K562 (cell line): ENCODE measurements around the gene DCUN1D3. TPM values are rescaled to one million over a fixed set of nuclear protein-coding genes. Genes with fewer than 3 reads are reported as not detected.

Source experiments
- ATF3 ChIP-seq, 2 experiments: fragments of 450-650 bp in 1 of 2; sonication (generic) in 1 of 2; formaldehyde crosslinking in 1 of 2; IDR thresholded peaks in 1 of 2; conservative IDR thresholded peaks in 1 of 2; 2 replicates each; pipeline versions ENCODE4 v1.6.1 to v1.8.1; 2016 to 2023; ENCODE audit warnings: mild to moderate bottlenecking in 2 of 2, moderate library complexity in 2 of 2, inconsistent platforms in 1 of 2, missing genetic modification reagents in 1 of 2
- CAMTA2 ChIP-seq: fragments of 250-450 bp; sonication (Bioruptor Pico); conservative IDR thresholded peaks from 2 replicates; pipeline ENCODE4 v1.5.1; 2022
- CBX3 ChIP-seq, 2 experiments: IDR thresholded peaks; 1 replicate in 1 of 2; 2 replicates in 1 of 2; pipeline ENCODE4 v1.6.1; 2012; ENCODE audit warnings: inconsistent platforms in 2 of 2, low read length in 2 of 2, borderline replicate concordance in 1 of 2, control low read depth in 1 of 2
- CREBBP ChIP-seq: IDR thresholded peaks from one replicate; pipeline ENCODE4 v1.6.1; 2012; ENCODE audit warnings: low read depth, mild to moderate bottlenecking, control low read depth, inconsistent platforms, low read length
- ESRRA ChIP-seq: fragments of 450-650 bp; IDR thresholded peaks from 2 replicates; pipeline ENCODE4 v1.6.1; 2014; ENCODE audit warnings: low read depth, mild to moderate bottlenecking, moderate library complexity, borderline replicate concordance
- FOXK2 ChIP-seq, 2 experiments: fragments of 450-650 bp; IDR thresholded peaks in 1 of 2; conservative IDR thresholded peaks in 1 of 2; 2 replicates each; pipeline ENCODE4 v1.6.1; 2016; ENCODE audit warnings: low read depth in 2 of 2, mild to moderate bottlenecking in 1 of 2
- HEY1 ChIP-seq: fragments of 250-450 bp; sonication (Bioruptor Pico); IDR thresholded peaks from 2 replicates; pipeline ENCODE4 v1.5.0; 2020; ENCODE audit warnings: mild to moderate bottlenecking, moderate library complexity, borderline replicate concordance
- HMG20A ChIP-seq: fragments of 450-650 bp; formaldehyde crosslinking; conservative IDR thresholded peaks from 2 replicates; pipeline ENCODE4 v1.4.0; 2020; ENCODE audit warnings: mild to moderate bottlenecking, mixed read lengths
- ILK ChIP-seq: fragments of 450-650 bp; IDR thresholded peaks from 2 replicates; pipeline ENCODE4 v1.6.1; 2016; ENCODE audit warnings: missing genetic modification characterization, low read depth, mild to moderate bottlenecking, missing compliant biosample characterization, moderate library complexity, borderline replicate concordance
- JUND ChIP-seq, 2 experiments: IDR thresholded peaks; 2 replicates in 1 of 2; 3 replicates in 1 of 2; pipeline ENCODE4 v1.6.1; 2011; ENCODE audit warnings: borderline replicate concordance in 2 of 2, low read depth in 2 of 2, low read length in 2 of 2, improper control_type of control experiment in 1 of 2, missing biosample characterization in 1 of 2, missing genetic modification characterization in 1 of 2, missing genetic modification reagents in 1 of 2
- KLF1 ChIP-seq: fragments of 450-650 bp; IDR thresholded peaks from 2 replicates; pipeline ENCODE4 v1.6.1; 2016; ENCODE audit warnings: missing genetic modification characterization, missing compliant biosample characterization
- KLF10 ChIP-seq: fragments of 250-450 bp; sonication (Bioruptor Pico); IDR thresholded peaks from 2 replicates; pipeline ENCODE4 v1.6.1; 2021; ENCODE audit warnings: matching md5 sums
- MEIS2 ChIP-seq: fragments of 450-650 bp; IDR thresholded peaks from 2 replicates; pipeline ENCODE4 v1.6.1; 2014; ENCODE audit warnings: mild to moderate bottlenecking; ENCODE audit not compliant: partially characterized antibody
- NR4A1 ChIP-seq, 2 experiments: fragments of 250-450 bp in 1 of 2; fragments of 450-650 bp in 1 of 2; sonication (Bioruptor Pico) in 1 of 2; IDR thresholded peaks; 2 replicates each; pipeline versions ENCODE4 v1.4.0 to v1.6.1; 2016 to 2020; ENCODE audit warnings: mild to moderate bottlenecking in 2 of 2, missing compliant biosample characterization in 1 of 2, missing genetic modification characterization in 1 of 2, moderate library complexity in 1 of 2
- PHTF2 ChIP-seq: fragments of 250-450 bp; sonication (Bioruptor Pico); IDR thresholded peaks from 2 replicates; pipeline ENCODE4 v1.5.0; 2021; ENCODE audit warnings: mild to moderate bottlenecking
- SRSF3 ChIP-seq: fragments of 200-400 bp; formaldehyde crosslinking; IDR thresholded peaks from 2 replicates; pipeline ENCODE4 v1.6.1; 2016; ENCODE audit warnings: mild to moderate bottlenecking, low read length, moderate library complexity; ENCODE audit not compliant: insufficient read depth
- STAT5A ChIP-seq: IDR thresholded peaks from 2 replicates; pipeline ENCODE4 v1.6.1; 2012; ENCODE audit warnings: low read length, inconsistent platforms, borderline replicate concordance
- TCF15 ChIP-seq: fragments of 250-450 bp; sonication (Bioruptor Pico); IDR thresholded peaks from 2 replicates; pipeline ENCODE4 v1.8.0; 2022; ENCODE audit warnings: moderate library complexity, mild to moderate bottlenecking, inconsistent platforms
- YY1 ChIP-seq, 3 experiments: IDR thresholded peaks; 2 replicates each; pipeline ENCODE4 v1.6.1; 2011; ENCODE audit warnings: low read length in 2 of 3, mild to moderate bottlenecking in 2 of 3, moderate library complexity in 2 of 3, borderline replicate concordance in 1 of 3, control low read depth in 1 of 3, low read depth in 1 of 3; ENCODE audit not compliant: insufficient read depth in 3 of 3, insufficient replicate concordance in 2 of 3, control insufficient read depth in 1 of 3, insufficient read length in 1 of 3; ENCODE audit errors: extremely low read depth in 1 of 3
- ZNF197 ChIP-seq: fragments of 200-800 bp; sonication (Bioruptor generic); IDR thresholded peaks from 2 replicates; pipeline ENCODE4 v1.6.1; 2016; ENCODE audit warnings: low read depth, missing genetic modification characterization, missing compliant biosample characterization
- ZNF253 ChIP-seq: fragments of 250-450 bp; sonication (Bioruptor Pico); conservative IDR thresholded peaks from 2 replicates; pipeline ENCODE4 v1.6.1; 2021; ENCODE audit warnings: mild to moderate bottlenecking
- ZNF449 ChIP-seq: fragments of 250-450 bp; sonication (Bioruptor Pico); IDR thresholded peaks from 2 replicates; pipeline ENCODE4 v1.8.0; 2022; ENCODE audit warnings: moderate library complexity, mild to moderate bottlenecking, inconsistent platforms
- ZNF57 ChIP-seq: fragments of 450-650 bp; formaldehyde crosslinking; IDR thresholded peaks from 2 replicates; pipeline ENCODE4 v1.4.0; 2020; ENCODE audit warnings: mild to moderate bottlenecking, moderate library complexity
- polyA plus RNA-seq, 8 experiments: library from polyadenylated mRNA; depleted of rRNA in 4 of 8; stranded (reverse) in 5 of 8; unstranded in 3 of 8; fragments of >200 nt; fragmentation: Nextera tagmentation in 2 of 8; fragmentation: Illumina TruSeq in 1 of 8; extraction: Ambion mirVana in 2 of 8; extraction: Trizol in 1 of 8; gene quantifications; 2 replicates each; pipeline versions ENCODE4 v1.2.1 to v1.2.3, GENCODE V29; 2011 to 2014; ENCODE audit warnings: inconsistent platforms in 1 of 8, missing spikeins in 1 of 8
- total RNA-seq, 7 experiments: library from RNA; depleted of rRNA in 6 of 7; stranded (reverse); fragments of >200 nt in 6 of 7; fragmentation: Illumina TruSeq in 2 of 7; extraction: Trizol in 2 of 7; gene quantifications; 2 replicates each; pipeline versions ENCODE4 v1.2.1 to v1.2.3, GENCODE V29; 2011 to 2021; ENCODE audit warnings: low replicate concordance in 1 of 7

Gene DCUN1D3
- total and polyA plus RNA-seq, 9 of the 15 experiments (the other 6 are each of a cell fraction or from before 2014, with no cell fraction given): 1.0 to 4.7 (median 2.2) TPM

GRCh38 chr16:20944861-20945574 is 44.9 kb upstream of the DCUN1D3 start (continued):
- TF ChIP-seq SRSF3 (no peak), TCF15 (CRISPR knock-in tag) (peak; percentile 99), CAMTA2 (CRISPR knock-in tag) (peak; percentile 96), JUND (IDR thresholded peaks at IDR 0.05; ENCODE audit: borderline replicate concordance, low read depth, low read length) (peak; percentile 62; the same call in 1 of the 2 replicates), JUND (tag; IDR thresholded peaks at IDR 0.05; ENCODE audit: borderline replicate concordance, low read depth, low read length) (peak; percentile 98; the same call in 2 of the 3 replicates), STAT5A (peak; percentile 98), ESRRA (peak; percentile 99), CBX3 (IDR thresholded peaks at IDR 0.05; ENCODE audit: borderline replicate concordance in 1 of 2, low read length in 2 of 2) (peak in 1 of 2 experiments; percentile 82; a peak in 1 of 3 replicates), YY1 (IDR thresholded peaks at IDR 0.05; ENCODE audit: borderline replicate concordance in 1 of 3, control insufficient read depth in 1 of 3, extremely low read depth in 1 of 3, insufficient read depth in 3 of 3, insufficient read length in 1 of 3, insufficient replicate concordance in 2 of 3, low read depth in 1 of 3, low read length in 2 of 3) (peak in 2 of 3 experiments; percentile 46 to 83), ZNF197 (CRISPR knock-in tag) (peak; percentile 100), FOXK2 (conservative IDR thresholded peaks at IDR 0.05 in 1 of 2, IDR thresholded peaks at IDR 0.05 in 1 of 2; ENCODE audit: low read depth in 2 of 2) (0 out of 4 replicates have a peak, but pooled peaks of 1 of the 2 experiments have one; percentile 40), HMG20A (CRISPR knock-in tag) (peak; percentile 95), KLF10 (CRISPR knock-in tag) (peak; percentile 97), HEY1 (CRISPR knock-in tag) (peak; percentile 99), ZNF449 (CRISPR knock-in tag) (peak; percentile 100), ZNF57 (CRISPR knock-in tag) (peak; percentile 98), ZNF253 (CRISPR knock-in tag) (peak; percentile 97), CREBBP (no peak), PHTF2 (peak; percentile 99), ATF3 (IDR thresholded peaks at IDR 0.05) (peak; percentile 47; the same call in 1 of the 2 replicates), ATF3 (CRISPR knock-in tag; conservative IDR thresholded peaks at IDR 0.05) (no peak; the same call in none of the 2 replicates), MEIS2 (peak; percentile 64), KLF1 (tag) (peak; percentile 99), ILK (tag) (peak; percentile 98), NR4A1 (CRISPR knock-in tag; IDR thresholded peaks at IDR 0.05) (peak; percentile 100), NR4A1 (tag; IDR thresholded peaks at IDR 0.05) (peak; percentile 100)
